ENCODE results near the gene SLC22A12. TPM values are rescaled to one million over a fixed set of nuclear protein-coding genes. Genes with fewer than 3 reads are reported as not detected.
"Not testable (repeated sequence)": the region's sequence is repeated elsewhere in the genome, so short reads cannot be mapped to it uniquely, and the experiment has no call there.

SLC22A12 gene
- total RNA-seq, 2 experiments from 2014 or later: not detected

GRCh38 chr11:64595922-64596321 is 4.9 kb downstream of the SLC22A12 start:
- POLR2A ChIA-PET, H3K27ac Mint-ChIP-seq: not testable (repeated sequence)

DNA sequence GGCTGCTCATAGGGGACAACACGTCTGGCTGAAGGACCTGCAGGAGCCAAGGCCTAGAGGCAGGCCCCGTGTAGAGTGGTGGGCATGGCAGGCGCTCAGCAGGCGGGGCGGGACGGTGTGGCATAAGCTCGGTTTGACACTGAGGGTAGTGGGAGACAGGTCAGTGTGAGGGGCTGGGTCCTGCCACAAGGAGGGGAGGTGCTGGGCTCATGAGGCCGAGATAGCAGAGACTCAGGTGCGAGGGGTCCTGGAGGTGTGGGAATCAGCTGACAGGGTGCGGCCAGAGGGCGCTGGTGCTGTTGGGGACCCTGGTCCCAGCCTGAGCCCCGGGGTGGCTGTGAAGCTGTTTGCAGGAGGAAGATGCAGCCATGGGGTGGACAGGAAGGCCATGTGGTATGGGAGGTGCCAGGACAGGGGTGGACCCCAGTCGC is 6.7 kb downstream of the SLC22A12 start:
- Mint-ChIP-seq H3K36me3 (no peaks in the 10 kb centered on the region), H3K4me3 (no peak overlapping the region), H3K9me3 (no peaks in the 10 kb centered on the region), H3K27me3 (no peaks in the 10 kb centered on the region), H3K4me1 (ENCODE audit: low read depth) (no peaks in the 10 kb centered on the region), H3K27ac (no peak overlapping the region)
- intact Hi-C loops (cut with micrococcal nuclease): no loop called here
- ChIA-PET POLR2A (no interaction called here), CTCF (interaction anchor here (0.9 to 1.2 kb wide), 2 partner anchors 55 to 149 kb away, joined by 3 read pairs; no protein-coding TSS in a partner anchor)
- DNase-seq: no peak

More at GRCh38 chr11:64595922-64596321, 4.9 kb downstream of the SLC22A12 start:
- H3K27me3 Mint-ChIP-seq; H3K4me1 Mint-ChIP-seq (ENCODE audit: low read depth); DNase-seq; H3K4me3 Mint-ChIP-seq; H3K36me3 Mint-ChIP-seq; H3K9me3 Mint-ChIP-seq; CTCF ChIA-PET; intact Hi-C loops (cut with micrococcal nuclease): not testable (repeated sequence)

DNA sequence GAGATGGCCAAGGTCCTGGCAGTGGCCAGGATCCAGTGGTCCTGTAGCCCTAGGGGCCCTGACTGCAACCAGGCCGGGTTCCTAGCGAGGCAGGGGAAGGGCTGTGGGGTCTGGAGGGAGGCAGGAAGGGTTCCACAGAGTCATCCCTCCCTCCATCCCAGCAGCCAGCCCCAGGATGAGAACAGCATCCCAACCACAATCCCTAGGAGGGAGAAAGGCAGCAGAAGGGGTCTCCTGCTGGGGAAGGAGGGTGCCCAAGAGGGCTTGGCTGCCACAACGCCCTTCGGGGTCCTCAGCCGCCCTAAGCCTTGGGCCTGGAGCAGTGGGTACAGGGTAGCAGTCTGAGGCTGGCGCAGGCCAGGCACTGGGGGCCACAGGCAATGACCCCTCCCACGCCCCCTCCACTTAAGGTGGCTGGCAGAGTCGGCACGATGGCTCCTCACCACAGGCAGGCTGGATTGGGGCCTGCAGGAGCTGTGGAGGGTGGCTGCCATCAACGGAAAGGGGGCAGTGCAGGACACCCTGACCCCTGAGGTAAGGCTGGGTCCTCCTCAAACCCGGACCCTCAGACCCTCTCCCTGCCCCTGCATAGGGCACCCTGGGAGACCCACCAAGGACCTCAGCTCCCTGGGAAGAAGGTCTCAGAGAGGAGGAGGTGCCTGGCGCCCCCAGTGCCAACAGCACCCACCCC is 7.2 kb downstream of the SLC22A12 start:
- POLR2A ChIA-PET: no interaction called here
- intact Hi-C loops (cut with micrococcal nuclease): no loop called here
- Mint-ChIP-seq H3K27me3 (no peaks in the 10 kb centered on the region), H3K9me3 (no peaks in the 10 kb centered on the region), H3K36me3 (no peaks in the 10 kb centered on the region), H3K4me3 (no peak overlapping the region), H3K4me1 (ENCODE audit: low read depth) (no peaks in the 10 kb centered on the region), H3K27ac (no peak overlapping the region)
- DNase-seq: no peak
- CTCF ChIA-PET: interaction anchor here (0.9 to 1.2 kb wide), 2 partner anchors 54 to 149 kb away, joined by 3 read pairs; no protein-coding TSS in a partner anchor

DNA sequence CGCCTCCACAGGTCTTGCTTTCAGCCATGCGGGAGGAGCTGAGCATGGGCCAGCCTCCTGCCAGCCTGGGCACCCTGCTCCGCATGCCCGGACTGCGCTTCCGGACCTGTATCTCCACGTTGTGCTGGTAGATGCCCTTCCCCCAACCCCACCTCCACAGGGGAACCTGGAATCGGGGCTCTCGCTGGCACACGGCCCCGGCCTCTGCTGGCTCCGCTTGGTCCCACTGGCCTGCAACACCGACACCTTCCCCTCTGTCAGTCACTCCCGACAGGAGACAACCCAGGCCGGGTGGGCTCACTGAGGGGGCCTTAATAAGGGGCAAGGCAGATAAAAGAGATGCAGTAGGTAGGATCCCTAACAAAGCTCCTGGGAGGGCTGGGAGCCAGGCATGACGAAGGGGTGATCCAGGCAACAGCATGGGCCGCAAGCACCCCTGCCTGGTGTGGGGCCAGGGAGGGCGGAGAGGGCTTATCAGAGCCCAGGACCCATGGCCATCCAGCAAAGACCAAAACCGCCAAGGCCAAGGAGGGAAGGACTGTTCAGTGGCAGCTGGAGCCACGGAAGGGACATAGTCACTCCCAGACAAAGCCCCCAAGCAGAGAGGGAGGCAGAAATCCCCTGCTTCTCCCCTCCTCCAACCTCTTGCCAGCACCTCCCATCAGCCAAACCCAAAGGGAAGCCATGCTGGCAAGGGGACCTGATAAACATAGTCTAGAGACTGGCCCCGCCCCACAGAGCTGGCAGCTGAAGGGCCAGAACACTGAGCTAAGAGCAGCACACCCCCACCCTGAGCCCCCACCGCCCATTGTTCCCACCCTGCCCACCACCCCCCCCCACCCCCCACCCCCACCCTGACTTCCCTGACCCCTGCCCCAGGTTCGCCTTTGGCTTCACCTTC is 8.0 kb downstream of the SLC22A12 start:
- Mint-ChIP-seq H3K36me3 (no peaks in the 10 kb centered on the region), H3K4me1 (ENCODE audit: low read depth) (no peaks in the 10 kb centered on the region), H3K4me3 (no peak overlapping the region), H3K27me3 (no peaks in the 10 kb centered on the region), H3K27ac (no peak overlapping the region), H3K9me3 (no peaks in the 10 kb centered on the region)
- no peak for DNase-seq
- intact Hi-C loops (cut with micrococcal nuclease): no loop called here
- ChIA-PET POLR2A (no interaction called here), CTCF (no interaction called here)

DNA sequence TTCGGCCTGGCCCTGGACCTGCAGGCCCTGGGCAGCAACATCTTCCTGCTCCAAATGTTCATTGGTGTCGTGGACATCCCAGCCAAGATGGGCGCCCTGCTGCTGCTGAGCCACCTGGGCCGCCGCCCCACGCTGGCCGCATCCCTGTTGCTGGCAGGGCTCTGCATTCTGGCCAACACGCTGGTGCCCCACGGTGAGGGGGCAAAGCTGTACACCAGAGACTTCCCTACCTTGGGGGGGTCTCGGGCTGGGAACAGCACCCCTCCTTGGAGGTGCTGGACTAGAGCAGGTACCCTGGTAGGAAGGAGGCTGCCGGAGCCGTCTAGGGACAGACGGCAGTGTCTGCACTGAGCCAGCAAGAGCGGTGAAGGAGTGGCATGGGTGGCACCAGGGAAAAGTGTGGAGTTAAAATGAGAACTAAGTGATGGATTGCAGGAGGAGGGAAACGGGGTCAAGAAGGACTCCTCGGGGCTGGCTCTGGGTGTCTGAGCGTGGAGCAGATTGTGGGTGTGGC is 8.7 kb downstream of the SLC22A12 start:
- no peaks in the 10 kb centered on the region for H3K4me1 Mint-ChIP-seq (ENCODE audit: low read depth)
- CTCF ChIA-PET: no interaction called here
- peaks cover 2% of the 10 kb centered on the region for H3K27me3 Mint-ChIP-seq
- H3K36me3 Mint-ChIP-seq: no peaks in the 10 kb centered on the region
- POLR2A ChIA-PET: no interaction called here
- H3K27ac Mint-ChIP-seq: no peak overlapping the region
- DNase-seq: no peak
- H3K9me3 Mint-ChIP-seq: no peaks in the 10 kb centered on the region
- intact Hi-C loops (cut with micrococcal nuclease): no loop called here
- H3K4me3 Mint-ChIP-seq: no peak overlapping the region

DNA sequence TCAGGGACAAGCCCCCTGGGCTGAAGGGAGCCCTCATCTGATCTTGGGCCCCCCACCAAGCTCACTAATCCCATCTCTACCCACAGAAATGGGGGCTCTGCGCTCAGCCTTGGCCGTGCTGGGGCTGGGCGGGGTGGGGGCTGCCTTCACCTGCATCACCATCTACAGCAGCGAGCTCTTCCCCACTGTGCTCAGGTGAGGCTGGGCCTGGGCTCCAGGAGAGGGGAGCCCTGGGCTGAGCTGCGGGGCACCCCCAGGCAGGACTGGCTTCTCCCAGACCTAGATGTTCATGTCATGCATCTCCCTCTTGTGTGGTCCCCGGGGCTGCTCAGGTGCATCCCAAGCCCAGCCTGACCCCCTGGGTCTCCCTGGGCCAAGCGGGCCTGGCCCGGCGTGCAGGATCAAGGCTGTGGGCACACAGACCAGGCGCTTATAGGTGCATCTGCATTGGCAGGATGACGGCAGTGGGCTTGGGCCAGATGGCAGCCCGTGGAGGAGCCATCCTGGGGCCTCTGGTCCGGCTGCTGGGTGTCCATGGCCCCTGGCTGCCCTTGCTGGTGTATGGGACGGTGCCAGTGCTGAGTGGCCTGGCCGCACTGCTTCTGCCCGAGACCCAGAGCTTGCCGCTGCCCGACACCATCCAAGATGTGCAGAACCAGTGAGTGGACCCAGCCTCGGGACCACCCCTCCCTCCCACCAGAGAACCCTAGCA is 9.4 kb downstream of the SLC22A12 start:
- CTCF ChIA-PET: no interaction called here
- H3K27me3 Mint-ChIP-seq: peaks cover 2% of the 10 kb centered on the region
- intact Hi-C loops (cut with micrococcal nuclease): no loop called here
- H3K4me3 Mint-ChIP-seq: no peak overlapping the region
- POLR2A ChIA-PET: no interaction called here
- H3K36me3 Mint-ChIP-seq: no peaks in the 10 kb centered on the region
- H3K4me1 Mint-ChIP-seq (ENCODE audit: low read depth): no peaks in the 10 kb centered on the region
- H3K27ac Mint-ChIP-seq: no peak overlapping the region
- H3K9me3 Mint-ChIP-seq: no peaks in the 10 kb centered on the region
- no peak for DNase-seq

DNA sequence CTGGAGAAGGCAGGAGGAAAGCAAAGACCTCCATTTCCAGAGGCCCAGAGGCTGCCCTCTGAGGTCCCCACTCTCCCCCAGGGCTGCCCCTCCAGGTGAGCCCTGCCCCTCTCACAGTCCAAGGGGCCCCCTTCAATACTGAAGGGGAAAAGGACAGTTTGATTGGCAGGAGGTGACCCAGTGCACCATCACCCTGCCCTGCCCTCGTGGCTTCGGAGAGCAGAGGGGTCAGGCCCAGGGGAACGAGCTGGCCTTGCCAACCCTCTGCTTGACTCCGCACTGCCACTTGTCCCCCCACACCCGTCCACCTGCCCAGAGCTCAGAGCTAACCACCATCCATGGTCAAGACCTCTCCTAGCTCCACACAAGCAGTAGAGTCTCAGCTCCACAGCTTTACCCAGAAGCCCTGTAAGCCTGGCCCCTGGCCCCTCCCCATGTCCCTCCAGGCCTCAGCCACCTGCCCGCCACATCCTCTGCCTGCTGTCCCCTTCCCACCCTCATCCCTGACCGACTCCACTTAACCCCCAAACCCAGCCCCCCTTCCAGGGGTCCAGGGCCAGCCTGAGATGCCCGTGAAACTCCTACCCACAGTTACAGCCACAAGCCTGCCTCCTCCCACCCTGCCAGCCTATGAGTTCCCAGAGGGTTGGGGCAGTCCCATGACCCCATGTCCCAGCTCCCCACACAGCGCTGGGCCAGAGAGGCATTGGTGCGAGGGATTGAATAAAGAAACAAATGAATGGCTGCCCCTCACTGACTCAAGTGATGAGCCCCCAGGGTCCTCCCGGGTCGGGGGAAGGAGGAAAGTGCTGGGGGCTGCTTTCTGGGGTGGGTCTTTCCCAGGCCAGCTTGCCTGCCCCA is 10.8 kb downstream of the SLC22A12 start:
- H3K4me3 Mint-ChIP-seq: no peak overlapping the region
- DNase-seq: no peak
- ChIA-PET CTCF (interaction anchor here (0.7 kb wide), 1 partner anchor 153 kb away, joined by 3 read pairs; no protein-coding TSS in a partner anchor), POLR2A (no interaction called here)
- H3K27me3 Mint-ChIP-seq: peaks cover 2% of the 10 kb centered on the region
- H3K9me3 Mint-ChIP-seq: no peaks in the 10 kb centered on the region
- H3K36me3 Mint-ChIP-seq: no peaks in the 10 kb centered on the region
- H3K4me1 Mint-ChIP-seq (ENCODE audit: low read depth): no peaks in the 10 kb centered on the region
- no peak overlapping the region for H3K27ac Mint-ChIP-seq
- intact Hi-C loops (cut with micrococcal nuclease): no loop called here

- ChIA-PET POLR2A (no interaction called here), CTCF (no interaction called here)
- Mint-ChIP-seq H3K27ac (no peak overlapping the region), H3K4me3 (no peak overlapping the region), H3K4me1 (ENCODE audit: low read depth) (no peaks in the 10 kb centered on the region), H3K27me3 (peaks cover 2% of the 10 kb centered on the region), H3K36me3 (no peaks in the 10 kb centered on the region), H3K9me3 (no peaks in the 10 kb centered on the region)
- DNase-seq: no peak
- intact Hi-C loops (cut with micrococcal nuclease): no loop called here
These were observed 11.5 kb downstream of the SLC22A12 start for GRCh38 chr11:64602466-64603070.

GRCh38 chr11:64603411-64604110 is 12.5 kb downstream of the SLC22A12 start:
- ChIA-PET POLR2A (no interaction called here), CTCF (no interaction called here)

DNA sequence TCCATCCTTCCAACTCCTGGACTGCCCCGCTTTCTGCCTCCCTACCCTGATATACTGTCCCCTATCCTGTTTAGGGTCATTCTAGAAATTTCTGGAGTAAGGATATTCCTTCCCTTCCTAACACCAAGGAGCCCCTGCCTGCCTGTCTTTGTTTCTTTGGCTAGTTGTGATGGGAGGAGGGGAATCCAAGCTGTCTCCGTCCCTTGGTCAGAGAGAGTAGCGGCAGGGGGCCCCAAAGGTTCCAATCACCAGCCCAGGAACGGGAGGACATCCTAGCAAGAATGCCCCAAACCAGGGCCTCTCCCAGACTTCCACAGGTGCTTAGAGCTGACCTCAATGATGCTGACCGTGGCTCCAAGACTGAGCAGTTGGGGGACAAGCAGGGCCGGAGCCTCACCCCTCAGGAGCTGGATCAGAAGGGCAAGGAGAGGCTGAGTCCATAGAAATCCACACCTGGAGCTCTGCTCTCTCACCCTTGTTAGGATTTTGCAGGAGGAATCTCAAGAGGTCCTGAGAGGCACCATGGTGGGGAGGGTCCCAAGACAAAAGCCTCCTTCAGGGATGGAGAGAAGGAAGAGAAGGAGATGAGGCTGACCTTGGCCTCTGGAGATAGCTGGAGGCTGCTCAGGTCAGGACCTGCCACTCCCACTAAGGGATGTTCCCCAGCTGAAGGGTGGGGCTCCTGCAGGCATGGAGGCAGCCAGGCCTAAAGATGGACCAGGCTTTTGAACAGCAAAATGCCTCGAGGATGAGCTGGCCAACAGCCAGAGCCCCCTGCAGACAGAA is 13.6 kb downstream of the SLC22A12 start:
- Mint-ChIP-seq H3K4me1 (ENCODE audit: low read depth) (no peaks in the 10 kb centered on the region), H3K36me3 (no peaks in the 10 kb centered on the region), H3K27ac (no peak overlapping the region), H3K9me3 (no peaks in the 10 kb centered on the region), H3K4me3 (no peak overlapping the region), H3K27me3 (peaks cover 2% of the 10 kb centered on the region)
- DNase-seq: no peak
- ChIA-PET POLR2A (no interaction called here), CTCF (no interaction called here)
- intact Hi-C loops (cut with micrococcal nuclease): no loop called here

More at GRCh38 chr11:64603411-64604110, 12.5 kb downstream of the SLC22A12 start:
- intact Hi-C loops (cut with micrococcal nuclease): no loop called here
- no peak for DNase-seq
- Mint-ChIP-seq H3K27me3 (peaks cover 2% of the 10 kb centered on the region), H3K4me3 (no peak overlapping the region), H3K36me3 (no peaks in the 10 kb centered on the region), H3K4me1 (ENCODE audit: low read depth) (no peaks in the 10 kb centered on the region), H3K27ac (no peak overlapping the region), H3K9me3 (no peaks in the 10 kb centered on the region)
